SH-SY5Y (cell line): ENCODE measurements around the gene PHLPP1.

ENCODE experiments used
- GATA2 ChIP-seq: IDR thresholded peaks from 2 replicates; pipeline ENCODE4 v1.6.1; 2011; ENCODE audit warnings: mild to moderate bottlenecking, low read depth, low read length
- GATA3 ChIP-seq: IDR thresholded peaks from 2 replicates; pipeline ENCODE4 v1.6.1; 2011; ENCODE audit warnings: low read depth, mild to moderate bottlenecking, low read length, moderate library complexity

PHLPP1 gene

DNA sequence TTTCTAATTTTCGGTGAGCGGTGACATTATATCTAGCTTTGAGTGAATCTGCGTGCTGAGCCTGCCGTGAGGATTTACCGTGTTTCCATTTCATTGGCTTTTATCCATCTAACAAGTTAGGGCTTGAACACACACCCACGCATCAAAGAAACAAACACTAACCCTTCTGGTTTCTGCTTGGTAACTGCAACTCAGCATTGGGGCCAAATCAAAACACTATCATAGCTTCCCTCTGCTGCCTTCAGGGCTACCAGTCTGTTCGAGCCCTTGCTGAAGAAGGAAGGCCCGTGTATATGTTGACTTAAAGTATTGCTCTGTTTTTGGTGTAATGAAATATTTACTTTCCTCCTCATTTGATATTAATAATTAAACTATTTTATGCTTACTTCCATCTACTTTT is 227.2 kb downstream of the PHLPP1 start:
- TF ChIP-seq GATA3 (no peak), GATA2 (no peak)

DNA sequence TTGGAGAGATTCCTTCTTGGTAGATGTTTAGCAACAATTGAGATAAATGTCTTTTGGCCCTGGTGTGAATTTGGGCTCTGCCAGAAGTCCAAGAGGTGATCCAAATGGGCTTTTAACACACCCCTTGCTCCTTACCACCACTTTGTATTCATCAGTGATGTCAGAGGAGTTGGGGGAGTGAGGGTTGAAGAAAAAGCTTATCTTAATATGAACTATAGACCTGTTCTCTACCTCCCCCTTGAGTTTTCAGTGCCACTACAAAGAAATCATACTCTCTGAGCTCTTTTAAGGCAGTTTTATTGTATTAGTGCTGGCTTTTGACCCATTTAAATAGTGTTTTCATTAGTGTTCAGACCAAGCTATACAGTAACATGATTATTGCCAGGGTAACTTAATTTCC is 229.1 kb downstream of the PHLPP1 start:
- TF ChIP-seq GATA2 (no peak), GATA3 (no peak)

DNA sequence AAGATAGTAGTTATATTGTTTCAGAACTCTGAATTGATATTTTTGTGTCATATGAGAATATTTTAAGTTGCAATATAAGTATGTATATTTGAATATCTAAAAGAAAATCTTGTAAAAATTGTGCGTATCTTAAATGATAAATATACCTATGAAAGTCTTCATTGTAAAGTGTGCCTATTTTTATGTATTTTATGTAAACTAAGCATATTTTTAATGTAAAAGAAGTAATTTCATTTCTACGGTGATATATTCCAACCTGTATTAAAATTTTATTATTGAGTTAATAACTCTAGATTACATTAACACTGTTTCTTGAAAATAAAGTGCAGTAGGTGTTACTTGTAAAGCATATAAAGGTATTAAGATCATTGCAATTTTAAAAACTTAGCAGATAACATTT is 233.4 kb downstream of the PHLPP1 start:
- no peak for TF ChIP-seq GATA2
- no peak for TF ChIP-seq GATA3

DNA sequence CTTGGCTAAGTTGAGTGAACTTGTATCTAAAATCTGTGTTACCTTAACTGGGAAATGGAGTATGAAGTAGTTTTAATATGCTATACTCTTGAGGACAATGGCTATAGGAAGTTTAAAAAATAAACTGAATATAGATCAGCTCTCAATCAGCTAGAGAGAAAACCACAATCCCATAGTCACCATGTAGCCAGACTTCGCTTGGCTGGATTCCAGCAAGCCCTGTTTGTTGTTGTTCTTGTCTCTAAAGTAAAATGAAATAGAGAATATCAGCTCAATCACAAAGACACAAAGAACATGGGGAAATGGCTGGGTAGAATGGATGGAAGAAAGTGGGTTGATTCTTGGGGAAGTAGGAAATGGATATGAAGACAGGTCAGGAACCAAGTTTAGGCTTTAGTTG is 234.9 kb downstream of the PHLPP1 start:
- TF ChIP-seq GATA2 (no peak), GATA3 (no peak)

DNA sequence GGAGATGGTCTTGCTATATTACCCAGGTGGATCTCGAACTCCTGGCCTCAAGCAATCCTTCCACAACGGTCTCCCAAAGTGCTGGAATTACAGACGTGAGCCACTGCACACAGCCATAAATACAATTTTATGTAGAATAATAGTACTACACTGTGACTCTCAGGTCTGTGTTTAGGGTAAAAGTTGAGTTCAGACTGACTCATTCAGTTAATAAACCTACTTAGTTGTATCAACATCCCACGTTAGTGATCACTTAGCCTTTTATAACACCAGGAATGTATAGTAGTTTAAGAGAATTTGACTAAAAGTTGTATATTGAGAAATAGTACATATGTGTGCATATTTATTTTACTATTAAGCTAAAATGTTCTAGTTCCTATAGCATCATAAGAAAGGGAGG is 237.5 kb downstream of the PHLPP1 start:
- TF ChIP-seq GATA3 = no peak
- TF ChIP-seq GATA2 = no peak

DNA sequence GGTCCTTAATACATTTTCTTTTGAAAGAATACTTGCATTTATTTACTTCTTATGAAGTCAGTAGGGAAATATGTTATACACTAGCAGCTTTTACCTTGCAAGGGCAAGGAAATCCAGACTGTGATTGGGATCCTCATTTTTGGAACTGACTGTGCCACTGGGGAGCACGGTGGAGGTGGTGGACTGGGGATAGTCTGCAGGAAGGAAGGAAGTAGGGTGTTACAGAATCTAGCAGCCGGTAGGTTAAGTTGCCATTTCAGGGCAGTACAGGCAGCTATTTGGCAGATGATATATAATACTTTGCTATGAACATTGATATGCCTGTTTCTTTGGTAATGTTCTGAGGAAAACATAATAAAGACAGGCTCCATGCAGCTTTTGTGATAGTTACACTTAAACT is 238.3 kb downstream of the PHLPP1 start:
- TF ChIP-seq GATA2 (no peak), GATA3 (no peak)

DNA sequence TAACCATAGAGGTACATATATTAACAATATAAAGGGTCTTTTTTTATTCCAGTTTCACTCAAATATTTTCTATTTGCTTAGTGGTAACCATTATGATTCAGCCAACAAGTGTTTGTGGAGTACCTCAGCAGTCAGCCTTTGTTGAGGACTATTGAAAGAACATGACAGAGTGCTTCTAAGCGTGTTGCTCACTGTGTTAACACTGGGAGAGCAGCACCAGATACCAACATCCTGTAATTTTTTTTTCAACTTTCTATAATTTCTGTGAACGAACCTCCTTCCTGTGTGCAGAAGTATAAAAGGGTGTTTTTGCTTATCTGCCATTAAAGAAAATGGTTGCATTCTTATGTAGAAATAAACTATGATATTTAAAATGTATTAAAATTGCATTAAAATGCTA is 239.0 kb downstream of the PHLPP1 start:
- TF ChIP-seq GATA3 (no peak), GATA2 (no peak)

DNA sequence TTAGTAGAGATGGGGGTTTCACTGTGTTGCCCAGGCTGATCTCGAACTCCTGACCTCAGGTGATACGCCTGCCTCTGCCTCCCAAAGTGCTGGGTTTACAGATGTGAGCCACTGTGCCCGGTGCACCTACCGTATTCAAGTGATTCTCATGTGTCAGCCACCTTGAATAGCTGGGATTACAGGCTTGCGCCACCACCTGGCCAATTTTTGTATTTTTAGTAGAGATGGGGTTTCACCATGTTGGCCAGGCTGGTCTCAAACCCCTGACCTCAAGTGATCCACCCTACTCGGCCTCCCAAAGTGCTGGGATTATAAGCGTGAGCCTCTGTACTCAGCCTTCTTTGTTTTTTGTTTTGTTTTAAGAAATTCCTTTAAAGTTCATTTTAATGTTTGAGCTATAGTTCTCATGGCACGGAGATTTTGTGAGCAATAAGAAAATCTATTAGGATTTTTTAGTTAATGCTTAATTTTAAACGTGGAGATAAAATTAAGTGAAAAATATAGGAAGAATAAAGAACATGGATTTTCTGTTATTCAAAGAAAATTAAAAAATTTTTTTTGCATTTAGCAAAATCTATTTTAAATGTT is 242.6 kb downstream of the PHLPP1 start:
- no peak for TF ChIP-seq GATA2
- TF ChIP-seq GATA3 = no peak

DNA sequence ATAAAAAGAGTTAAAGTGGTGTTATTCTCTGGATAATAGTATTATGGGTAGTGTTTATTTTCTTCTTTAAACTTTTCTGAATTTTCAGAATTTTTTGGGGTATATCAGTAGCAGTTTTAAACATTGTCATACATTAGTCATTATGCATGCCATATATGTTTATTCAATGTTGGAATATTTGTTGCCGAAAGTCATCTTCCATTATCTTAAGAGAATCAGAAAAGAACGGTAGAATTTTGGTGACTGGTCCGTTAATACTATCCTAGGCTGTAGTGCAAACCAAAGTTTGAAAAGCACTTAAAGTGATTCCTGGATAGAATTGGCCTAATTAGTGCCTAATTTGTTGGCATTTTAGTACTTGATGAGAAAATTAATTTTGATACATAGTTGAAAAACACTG is 244.1 kb downstream of the PHLPP1 start:
- no peak for TF ChIP-seq GATA2
- no peak for TF ChIP-seq GATA3

DNA sequence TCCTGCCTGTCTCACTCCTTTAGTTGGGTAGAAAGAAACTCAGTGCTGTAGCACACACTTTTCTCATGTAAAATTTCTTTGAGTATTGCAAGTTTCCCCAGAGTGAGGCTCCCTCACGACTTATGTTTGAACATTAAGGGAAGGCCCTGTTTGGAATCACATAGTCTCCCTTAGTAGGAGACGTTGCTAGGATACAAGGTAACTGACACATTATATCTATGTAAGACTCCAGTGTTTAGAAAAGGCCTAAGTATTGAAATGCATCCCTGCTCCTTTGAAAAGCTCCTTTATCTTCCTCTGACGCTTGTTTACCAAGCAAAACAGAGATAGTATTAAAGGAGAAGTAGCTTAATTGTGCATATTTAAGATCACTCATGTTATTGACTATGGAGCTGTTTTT is 248.2 kb downstream of the PHLPP1 start:
- TF ChIP-seq GATA2 (no peak), GATA3 (no peak)

DNA sequence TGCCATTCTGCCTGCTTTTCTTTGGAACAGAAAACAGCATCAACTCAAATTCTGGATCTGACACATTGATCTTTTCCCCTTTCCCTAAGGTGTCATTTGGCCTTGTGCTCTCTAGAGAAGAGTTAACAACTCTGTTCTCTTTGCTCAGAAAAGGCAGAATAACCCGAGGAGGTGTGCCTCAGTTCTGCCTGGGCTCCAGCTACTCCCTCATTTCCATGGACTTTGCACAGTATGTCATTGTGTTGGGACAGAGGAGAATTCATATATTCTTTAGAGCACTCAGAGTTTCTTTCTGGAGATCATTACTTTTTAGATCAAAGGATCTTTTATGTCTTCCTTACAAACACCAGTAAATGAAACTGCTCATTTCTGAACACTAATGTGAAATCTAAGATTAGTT is 249.1 kb downstream of the PHLPP1 start:
- TF ChIP-seq GATA2 (no peak), GATA3 (no peak)

DNA sequence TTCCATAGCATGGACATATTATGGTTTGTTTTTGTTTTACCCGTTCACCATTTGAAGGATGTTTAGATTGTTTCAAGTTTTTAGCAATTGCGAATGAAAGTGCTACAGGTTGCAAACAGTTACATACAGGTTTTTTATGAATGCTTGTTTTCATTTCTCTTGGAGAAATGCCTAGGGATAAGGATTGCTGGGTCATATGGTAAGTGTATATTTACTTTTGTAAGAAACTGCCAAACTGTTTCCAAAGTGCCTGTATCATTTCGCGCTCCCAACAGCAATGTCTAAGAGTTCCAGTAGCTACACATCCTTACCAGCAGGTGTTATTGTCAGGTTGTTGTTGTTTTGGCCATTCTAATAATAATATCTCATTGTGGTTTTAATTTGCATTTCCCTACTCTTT is 251.7 kb downstream of the PHLPP1 start:
- TF ChIP-seq GATA3 (no peak), GATA2 (no peak)

DNA sequence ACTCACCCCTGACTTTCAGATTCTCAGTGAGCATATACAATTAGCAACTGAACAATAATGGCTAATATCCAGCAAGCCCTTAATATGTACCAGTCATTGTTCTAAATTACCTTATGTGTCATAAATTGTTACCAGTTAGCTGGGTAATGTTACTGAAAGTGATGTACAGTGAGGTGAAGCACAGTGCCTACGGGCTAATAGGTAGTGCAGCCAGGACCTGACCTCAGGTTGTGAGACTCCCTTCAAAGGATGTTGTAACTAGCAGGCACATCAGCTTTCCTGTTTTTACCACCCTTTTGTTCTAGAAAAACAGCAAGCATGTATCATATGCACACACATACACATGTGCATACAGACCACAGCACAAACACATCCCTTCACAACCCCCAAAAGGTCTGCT is 258.3 kb downstream of the PHLPP1 start:
- no peak for TF ChIP-seq GATA2
- TF ChIP-seq GATA3 = no peak

DNA sequence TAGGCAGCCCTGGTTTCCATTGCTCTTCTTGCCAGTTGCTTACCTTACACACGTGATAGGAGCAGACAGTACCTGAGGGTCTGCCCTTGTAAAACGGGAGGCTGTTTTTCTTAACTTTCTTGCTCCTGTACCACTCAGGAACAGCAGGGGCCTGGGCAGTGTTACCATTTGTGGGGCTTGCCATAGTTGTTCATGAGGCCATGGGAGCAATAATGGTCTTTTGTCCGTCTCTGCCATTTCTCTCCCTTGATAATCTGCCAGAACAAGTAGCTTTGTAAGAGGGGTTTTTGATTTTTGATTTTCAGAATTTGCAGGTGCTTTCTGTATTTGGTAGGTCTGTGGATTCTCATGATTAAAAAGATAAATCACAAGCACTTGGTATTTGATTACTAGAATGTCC is 259.0 kb downstream of the PHLPP1 start:
- TF ChIP-seq GATA2 = no peak
- no peak for TF ChIP-seq GATA3

DNA sequence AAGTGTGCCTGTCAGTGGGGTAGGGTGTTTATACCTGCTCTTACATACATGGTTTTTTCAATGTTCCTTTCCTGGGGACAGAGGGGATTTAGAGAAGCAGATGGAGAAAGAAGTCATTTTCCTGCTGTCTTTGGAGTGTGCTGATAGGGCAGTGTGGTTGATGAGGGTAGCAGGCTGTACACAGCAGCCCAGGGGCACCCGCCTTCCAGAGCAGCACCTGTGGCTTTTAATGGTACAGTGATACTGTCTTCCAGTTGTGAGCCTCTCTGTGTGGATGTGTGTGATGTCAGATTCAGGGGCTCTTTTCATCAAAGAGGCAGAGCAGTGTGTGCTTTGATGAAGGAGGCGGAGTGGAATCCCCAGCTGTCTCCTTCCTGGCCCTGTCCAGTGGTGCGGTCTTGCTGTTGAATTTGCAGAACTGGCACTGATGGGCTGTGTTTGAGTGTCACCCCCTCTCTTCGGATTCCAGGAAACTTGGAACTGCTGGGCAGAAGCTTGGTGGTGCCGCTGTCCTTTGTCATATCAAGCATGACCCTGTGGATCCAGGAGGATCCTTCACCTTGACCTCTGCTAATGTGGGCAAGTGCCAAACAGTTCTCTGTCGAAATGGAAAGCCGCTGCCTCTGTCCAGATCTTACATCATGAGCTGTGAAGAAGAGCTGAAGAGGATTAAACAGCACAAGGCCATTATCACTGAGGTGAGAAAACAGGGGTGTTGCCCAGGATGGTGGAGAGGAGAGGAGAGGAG is 259.8 kb downstream of the PHLPP1 start:
- TF ChIP-seq GATA2 (no peak), GATA3 (no peak)

DNA sequence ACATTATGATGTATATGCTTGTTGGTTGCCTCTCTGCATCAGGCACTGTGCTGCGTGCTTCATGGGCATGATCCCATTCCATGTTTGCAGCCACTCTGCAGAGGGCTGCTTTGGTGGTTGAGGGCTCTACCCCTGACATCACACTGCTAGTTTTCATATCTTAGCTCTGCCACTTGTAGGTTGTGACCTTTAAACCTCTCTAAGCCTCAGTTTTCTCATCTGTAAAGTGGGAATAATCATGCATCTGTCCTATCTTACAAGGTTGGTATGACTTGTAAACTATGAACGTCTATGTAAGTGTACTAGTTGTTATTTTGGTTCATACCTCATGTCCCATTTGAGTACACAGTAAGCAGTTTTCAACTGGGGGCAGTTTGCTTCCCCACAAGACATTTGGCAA is 260.4 kb downstream of the PHLPP1 start:
- no peak for TF ChIP-seq GATA2
- TF ChIP-seq GATA3 = no peak

DNA sequence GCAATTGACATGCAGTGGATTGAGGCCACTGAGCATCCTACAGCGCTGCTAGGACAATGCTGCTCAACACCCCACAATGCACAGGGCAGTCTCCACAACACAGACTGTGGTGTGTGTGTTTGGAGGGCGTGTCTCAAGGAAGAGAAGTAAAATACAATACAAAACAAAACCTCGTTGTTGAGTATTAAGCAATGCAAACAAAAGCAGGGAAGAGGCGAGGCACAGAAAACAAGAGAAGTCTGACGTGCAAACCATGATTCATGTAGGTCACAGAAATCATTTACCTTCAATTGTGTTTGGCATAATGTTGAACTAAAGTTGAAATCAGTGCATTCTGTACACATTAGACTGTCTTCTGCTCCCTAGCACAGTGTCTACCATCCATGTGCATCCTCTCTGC is 260.9 kb downstream of the PHLPP1 start:
- TF ChIP-seq GATA2 (no peak), GATA3 (no peak)
